GM18951 (cell line): ENCODE measurements around the gene CMC1.

ENCODE experiments used
- POLR2A ChIP-seq: IDR thresholded peaks from 4 replicates; pipeline ENCODE4 v1.6.1; 2011; ENCODE audit warnings: mild to moderate bottlenecking; ENCODE audit not compliant: insufficient read length, insufficient read depth; ENCODE audit errors: extremely low read depth
- in situ Hi-C: fragments of 300-500 bp; cut with MboI; formaldehyde crosslinking; loops from one replicate; pipeline ENCODE4 v1.12.0; 2022; ENCODE audit warnings: low sequenced_read_pairs, mixed read lengths, inconsistent platforms; ENCODE audit not compliant: unreplicated experiment

CMC1 gene

DNA sequence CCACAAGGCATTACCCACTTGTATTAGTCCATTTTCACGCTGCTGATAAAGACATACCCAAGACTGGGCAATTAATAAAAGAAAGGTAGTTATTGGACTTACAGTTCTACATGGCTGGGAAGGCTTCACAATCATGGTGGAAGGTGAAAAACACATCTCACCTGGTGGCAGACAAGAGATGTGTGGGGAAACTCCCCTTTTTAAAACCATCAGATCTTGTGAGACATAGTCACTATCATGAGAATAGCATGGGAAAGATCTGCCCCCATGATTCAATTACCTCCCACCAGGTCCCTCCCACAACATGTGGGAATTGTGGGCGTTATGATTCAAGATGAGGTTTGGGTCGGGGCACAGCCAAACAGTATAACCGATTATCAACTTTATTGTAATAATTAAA lies 17.0 kb upstream of the CMC1 start:
- in situ Hi-C loops = no loop called here
- TF ChIP-seq POLR2A = no peak

DNA sequence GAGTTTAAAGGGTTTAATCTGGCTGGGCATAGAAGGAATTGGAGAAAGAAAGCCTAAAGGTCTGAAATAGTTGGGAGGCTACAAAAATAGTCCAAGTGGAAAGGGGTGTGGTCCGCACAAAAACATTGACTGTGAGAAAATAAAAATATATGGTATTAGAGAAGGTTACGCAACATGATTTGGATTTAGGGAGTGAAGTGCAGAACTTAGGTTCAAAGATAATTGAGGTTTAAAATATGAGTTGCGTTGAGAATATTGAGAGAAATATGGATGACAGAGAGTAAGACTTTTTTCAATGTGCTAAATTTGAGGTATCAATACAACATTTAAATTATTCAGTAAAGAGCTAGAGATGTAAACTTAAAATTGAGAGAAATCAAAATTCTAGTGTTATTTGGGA lies 15.4 kb upstream of the CMC1 start:
- in situ Hi-C loops = no loop called here
- TF ChIP-seq POLR2A = no peak

DNA sequence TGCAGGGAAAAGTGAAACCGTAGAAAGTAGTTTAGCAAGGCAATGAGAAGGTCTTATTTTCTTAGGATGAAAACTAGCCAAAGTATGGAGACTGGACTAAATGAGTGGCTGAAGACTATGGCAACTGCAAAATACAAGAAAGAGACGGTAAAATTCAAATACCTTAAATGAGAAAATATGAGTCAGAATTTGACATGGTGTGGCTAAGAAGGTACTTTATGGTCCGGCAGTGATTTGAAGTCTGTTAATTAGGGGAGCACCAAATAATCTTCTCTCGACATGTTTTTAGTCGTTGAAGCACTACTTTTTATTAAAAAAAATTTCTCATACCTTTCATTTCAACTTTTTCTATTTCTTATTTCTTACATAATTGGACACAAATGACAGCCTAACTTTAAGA lies 12.8 kb upstream of the CMC1 start:
- in situ Hi-C loops = no loop called here
- no peak for TF ChIP-seq POLR2A

DNA sequence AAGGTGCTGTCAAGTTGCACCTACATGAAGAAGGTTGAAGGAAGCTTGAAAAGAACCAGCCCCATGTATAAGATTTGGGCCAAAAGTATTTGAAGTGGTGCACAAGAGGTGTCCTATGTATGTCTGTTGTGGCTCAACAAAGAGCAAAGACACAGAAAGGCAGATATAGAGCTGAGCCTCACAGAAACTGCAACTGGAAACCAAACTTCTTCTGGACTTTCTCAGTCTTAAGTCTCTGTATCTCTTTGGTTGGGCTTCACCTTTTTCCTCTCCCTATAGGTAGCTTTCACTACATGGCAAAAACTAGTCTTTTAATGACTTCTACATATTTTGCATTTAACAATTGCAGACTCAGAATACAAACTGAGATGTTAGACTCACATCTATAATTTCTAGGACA lies 8.8 kb upstream of the CMC1 start:
- in situ Hi-C loops = no loop called here
- no peak for TF ChIP-seq POLR2A

DNA sequence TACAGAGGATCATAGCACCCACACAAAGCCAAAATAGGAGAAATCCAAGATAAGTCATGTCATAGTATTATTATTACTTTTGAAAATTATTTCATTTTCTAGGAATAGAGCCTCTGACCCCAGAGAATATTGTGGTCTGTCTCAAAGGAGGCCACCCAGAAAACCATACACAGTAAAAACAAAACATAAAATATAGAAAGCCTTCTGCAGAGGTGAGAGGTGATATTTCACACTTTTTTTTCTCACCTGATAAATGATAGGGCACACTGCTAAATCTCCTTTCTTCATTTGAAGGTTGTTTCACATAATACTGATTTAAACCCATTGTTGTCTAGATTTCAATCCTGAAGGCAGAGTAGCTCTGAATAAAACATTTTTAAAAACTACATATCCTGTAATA lies 7.0 kb upstream of the CMC1 start:
- no peak for TF ChIP-seq POLR2A
- in situ Hi-C loops = no loop called here

DNA sequence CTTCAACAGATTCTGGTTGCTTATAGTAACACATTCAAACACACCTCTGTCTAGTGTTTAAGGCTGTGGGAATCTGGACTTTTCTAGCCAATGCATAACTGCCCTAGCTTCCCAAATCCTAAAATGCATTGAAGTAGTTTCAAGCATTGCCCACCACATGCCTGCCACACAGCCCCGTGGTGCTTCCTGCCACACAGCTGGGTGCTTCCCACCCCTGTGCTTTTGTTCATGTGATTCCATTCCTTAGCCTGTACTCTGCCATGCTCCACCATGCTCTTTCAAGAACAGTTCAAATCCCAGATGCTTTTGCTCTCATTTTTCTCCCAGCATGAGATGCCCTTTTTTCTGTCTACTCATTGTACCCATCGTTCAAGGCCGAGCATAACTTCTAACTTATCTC lies 2.3 kb upstream of the CMC1 start:
- in situ Hi-C loops = no loop called here
- TF ChIP-seq POLR2A = no peak

DNA sequence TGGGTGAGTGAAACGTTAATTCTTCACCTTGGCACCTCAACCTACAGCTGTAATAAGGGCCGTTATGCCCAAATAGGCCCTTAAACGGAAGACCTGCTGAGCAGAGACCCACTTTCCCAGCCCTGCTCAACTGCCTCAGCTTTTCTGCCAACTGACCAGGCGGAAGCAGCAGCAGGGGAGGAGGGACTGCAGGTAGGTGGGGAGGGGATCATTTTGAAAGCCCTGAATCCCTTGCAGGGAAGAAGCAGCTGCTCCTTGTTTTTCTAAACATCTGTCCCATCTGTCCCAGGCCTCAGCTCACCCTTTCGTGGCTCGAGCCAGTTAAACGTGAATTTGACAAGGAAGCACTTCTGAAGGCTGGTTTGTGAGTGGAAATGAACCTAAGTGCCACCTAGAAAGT lies 978 bp upstream of the CMC1 start:
- in situ Hi-C loops = no loop called here

DNA sequence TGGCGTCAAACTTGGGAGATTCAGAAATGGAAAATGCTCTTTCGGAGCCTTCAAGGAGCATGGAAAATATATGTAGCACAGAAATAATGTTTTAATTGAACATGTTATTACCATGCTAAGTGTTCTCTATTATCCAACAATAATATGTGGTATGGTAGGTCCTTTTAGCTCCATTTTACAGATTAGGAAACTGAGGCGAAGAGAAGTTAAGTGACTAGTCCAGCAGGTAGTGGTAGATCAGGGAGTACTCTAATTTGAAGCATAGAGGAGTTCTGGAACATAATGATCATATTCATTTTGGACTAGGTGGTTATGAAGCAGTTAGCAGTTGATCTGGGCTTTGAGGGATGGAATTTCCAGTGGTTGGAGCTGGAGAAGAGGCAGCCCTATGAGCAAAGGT lies 1.1 kb downstream of the CMC1 start:
- in situ Hi-C loops = no loop called here
- TF ChIP-seq POLR2A = no peak

More for the DNA sequence above, 978 bp upstream of the CMC1 start:
- TF ChIP-seq POLR2A = no peak

DNA sequence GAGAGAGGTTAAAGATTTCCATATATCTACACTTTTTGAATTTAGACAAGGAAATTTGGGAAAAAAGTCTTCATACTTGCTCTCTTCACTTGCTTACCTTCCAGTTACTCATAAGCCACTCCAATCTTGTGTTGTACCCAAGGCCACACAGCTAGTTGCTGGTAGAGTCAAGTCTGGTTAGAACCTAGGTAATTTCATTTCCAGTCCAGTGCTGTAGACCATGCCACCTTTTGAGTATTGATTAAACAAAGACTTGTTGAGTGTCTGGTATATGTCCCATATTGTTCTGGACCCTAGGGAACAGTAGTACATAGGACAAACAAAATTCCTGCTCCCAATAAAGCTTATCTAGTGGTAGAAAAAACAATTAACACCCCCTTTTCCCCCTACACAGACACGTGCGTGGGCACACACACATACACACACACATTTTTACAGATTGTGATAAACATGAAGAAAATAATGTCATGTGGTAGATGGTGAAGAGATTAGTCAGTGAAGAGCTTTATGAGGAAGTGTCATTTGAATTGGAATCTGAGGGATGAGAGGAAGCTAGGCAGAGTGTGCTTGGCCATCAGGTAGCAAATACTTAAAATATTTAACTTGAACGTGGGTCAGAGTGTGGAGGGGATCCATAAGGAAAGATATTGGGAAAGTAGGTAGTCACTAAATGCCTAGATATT lies 2.1 kb downstream of the CMC1 start:
- in situ Hi-C loops = no loop called here
- TF ChIP-seq POLR2A = no peak

DNA sequence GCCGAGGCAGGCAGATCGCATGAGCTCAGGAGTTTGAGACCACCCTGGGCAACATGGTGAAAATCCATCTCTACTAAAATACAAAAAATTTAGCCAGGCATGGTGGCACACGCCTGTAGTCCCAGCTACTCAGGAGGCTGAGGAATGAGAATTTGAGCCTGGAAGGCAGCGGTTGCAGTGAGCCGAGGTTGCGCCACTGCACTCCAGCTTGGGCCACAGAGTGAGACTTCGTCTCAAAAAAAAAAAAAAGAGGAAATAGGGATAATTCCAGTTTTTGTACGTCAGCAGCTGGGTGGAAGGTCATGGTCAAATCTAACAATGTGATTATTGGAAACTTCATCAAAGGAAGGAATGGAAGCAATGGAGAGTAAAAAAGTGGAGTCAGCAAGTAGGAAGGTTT lies 3.1 kb downstream of the CMC1 start:
- no peak for TF ChIP-seq POLR2A
- in situ Hi-C loops = no loop called here

DNA sequence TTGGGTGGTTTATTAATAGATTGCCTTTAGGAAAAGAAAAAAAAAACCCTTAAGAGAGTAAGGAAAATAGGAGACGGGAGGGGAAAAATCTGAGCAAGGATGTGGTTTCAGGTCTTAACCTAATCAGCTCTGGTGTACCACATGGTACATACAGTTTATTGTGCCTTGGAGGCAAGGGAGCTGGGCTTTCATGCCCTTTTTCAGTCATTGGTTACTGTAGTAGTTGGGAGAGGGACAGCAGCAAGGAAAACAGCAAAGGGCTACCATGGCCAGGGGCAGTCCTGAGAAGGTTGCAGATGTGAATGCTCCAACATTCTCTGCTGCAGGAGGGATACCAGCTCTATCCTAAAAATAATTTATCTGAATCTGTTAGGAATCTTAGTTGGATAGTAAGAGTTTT lies 5.9 kb downstream of the CMC1 start:
- in situ Hi-C loops = no loop called here
- TF ChIP-seq POLR2A = no peak

DNA sequence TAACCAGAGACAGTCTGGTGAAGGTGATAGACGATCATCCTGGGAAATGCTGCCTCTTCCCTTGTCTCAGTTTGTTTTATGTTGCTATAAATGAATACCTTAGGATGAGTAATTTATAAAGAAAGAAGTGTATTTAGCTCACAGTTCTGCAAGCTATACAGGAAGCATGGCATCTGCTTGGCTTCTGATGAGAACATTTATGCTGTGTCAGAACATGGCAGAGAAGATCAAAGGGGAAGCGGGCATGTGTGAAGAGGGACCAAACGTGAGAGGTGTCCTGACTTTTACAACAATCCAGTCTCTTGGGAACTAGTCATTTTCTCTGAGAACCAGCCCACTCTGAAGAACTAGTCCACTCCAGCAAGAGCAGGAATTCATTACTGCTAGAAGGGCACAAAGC lies 9.6 kb downstream of the CMC1 start:
- TF ChIP-seq POLR2A = no peak

DNA sequence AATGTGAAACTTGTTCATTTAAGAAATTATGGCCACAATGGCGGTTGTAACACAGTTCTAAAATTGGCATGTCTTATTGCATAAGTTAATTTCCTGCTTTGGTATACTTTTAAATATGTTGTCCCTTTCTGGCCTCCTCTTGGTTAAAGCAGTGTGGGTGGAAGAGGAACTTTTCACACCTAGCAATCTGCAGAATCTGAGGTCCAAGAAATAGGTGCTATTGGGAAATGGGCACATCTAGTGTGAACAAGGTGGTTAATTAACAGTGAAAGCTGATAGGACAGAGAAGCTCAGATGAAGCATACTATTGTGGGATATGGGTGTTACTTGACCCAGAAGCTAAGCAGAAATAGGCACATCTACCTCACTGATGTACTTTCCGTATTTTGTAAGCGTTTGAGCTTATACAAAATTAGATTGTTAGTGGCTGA lies 10.6 kb downstream of the CMC1 start:
- TF ChIP-seq POLR2A = no peak
- in situ Hi-C loops = no loop called here

More for the DNA sequence above, 9.6 kb downstream of the CMC1 start:
- in situ Hi-C loops = no loop called here

DNA sequence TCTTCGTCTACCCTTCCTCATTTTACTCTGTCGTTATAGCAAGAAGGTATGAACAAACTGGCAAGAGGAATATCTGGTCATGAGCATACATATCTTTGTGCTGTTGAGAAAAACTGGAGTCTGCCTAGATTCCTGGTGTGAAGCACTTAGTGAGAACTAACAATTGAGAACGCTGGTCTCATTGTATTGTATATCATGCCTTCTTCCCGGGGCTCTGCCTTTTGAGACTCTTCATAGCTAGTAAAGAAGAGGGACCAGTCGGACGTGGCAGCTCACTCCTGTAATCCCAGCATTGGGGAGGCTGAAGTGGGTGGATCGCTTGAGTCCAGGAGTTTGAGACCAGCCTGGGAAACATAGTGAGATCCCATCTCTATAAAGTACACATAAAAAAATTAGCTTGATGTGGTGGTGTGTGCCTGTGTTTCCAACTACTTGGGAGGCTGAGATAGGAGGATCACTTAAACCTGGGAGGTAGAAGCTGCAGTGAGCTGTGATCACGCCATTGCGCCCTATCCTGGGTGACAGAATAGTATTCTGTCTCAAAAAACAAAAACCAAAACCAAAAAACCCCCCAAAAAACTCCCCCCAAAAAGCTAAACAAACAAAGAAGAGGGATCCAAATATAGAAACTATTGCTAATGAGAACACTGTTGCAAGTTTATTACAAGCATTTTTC lies 11.8 kb downstream of the CMC1 start:
- in situ Hi-C loops = no loop called here
- no peak for TF ChIP-seq POLR2A
